Measurements from ENCODE around the gene BST1. TPM values are rescaled to one million over a fixed set of nuclear protein-coding genes. Genes with fewer than 3 reads are reported as not detected.
A peak's percentile ranks its signal among the peaks of the same experiment; 100 is the strongest.
"Not testable (repeated sequence)": the region's sequence is repeated elsewhere in the genome, so short reads cannot be mapped to it uniquely, and the experiment has no call there.

BST1 gene
- total and polyA plus RNA-seq, 2 donors (not counting 1 experiment from before 2014, with no cell fraction given) = 15.7 to 48.8 TPM

- no peak overlapping the region for H3K9ac ChIP-seq (ENCODE audit: insufficient read depth, low read length)
- no peak overlapping the region for H3K4me2 ChIP-seq (ENCODE audit: extremely low read depth, insufficient read depth, low read length)
- no peak overlapping the region for H3K27ac ChIP-seq (ENCODE audit: insufficient read depth, low read length)
- H3K4me3 ChIP-seq (replicated peaks in 1 of 4; ENCODE audit: control extremely low read depth in 1 of 4, insufficient read depth in 1 of 4, low read depth in 3 of 4, low read length in 4 of 4) = no peak overlapping the region
- H3K9me3 ChIP-seq (ENCODE audit: control insufficient read depth, insufficient read depth, low read depth, low read length) = no peaks in the 10 kb centered on the region
- no peaks in the 10 kb centered on the region for H4K20me1 ChIP-seq (ENCODE audit: control insufficient read depth, extremely low read depth, insufficient read depth, low read length)
- no peaks in the 10 kb centered on the region for H3K4me1 ChIP-seq (ENCODE audit: control insufficient read depth, extremely low read depth, insufficient read depth, low read length)
- H3K27me3 ChIP-seq (ENCODE audit: control insufficient read depth, insufficient read depth, low read length) = no peaks in the 10 kb centered on the region
- peak in 1 of 2 donors; percentile 24 for TF ChIP-seq CTCF (conservative IDR thresholded peaks at IDR 0.05 in 1 of 2, IDR thresholded peaks at IDR 0.05 in 1 of 2; ENCODE audit: low read depth in 1 of 2, low read length in 2 of 2)
- no peak for TF ChIP-seq EZH2 (IDR thresholded peaks at IDR 0.05; ENCODE audit: low read length, missing control alignments)
- peak; percentile 52 to 72 for DNase-seq (ENCODE audit: low read depth in 2 of 2)
- no peaks in the 10 kb centered on the region for H3K36me3 ChIP-seq (ENCODE audit: control insufficient read depth, insufficient read depth, low read length)
- no peaks in the 10 kb centered on the region for H3K79me2 ChIP-seq (ENCODE audit: control insufficient read depth, insufficient read depth, low read length)
- H2AFZ ChIP-seq (ENCODE audit: low read length) = no peak overlapping the region
These were observed 53.5 kb downstream of the BST1 start for GRCh38 chr4:15756361-15756861.

GRCh38 chr4:15757054-15757453, 54.2 kb downstream of the BST1 start:
- Histone ChIP-seq H3K4me3 (replicated peaks in 1 of 4; ENCODE audit: control extremely low read depth in 1 of 4, insufficient read depth in 1 of 4, low read depth in 3 of 4, low read length in 4 of 4) (no peak overlapping the region), H3K27ac (ENCODE audit: insufficient read depth, low read length) (no peak overlapping the region), H3K27me3 (ENCODE audit: control insufficient read depth, insufficient read depth, low read length) (no peaks in the 10 kb centered on the region), H3K9me3 (ENCODE audit: control insufficient read depth, insufficient read depth, low read depth, low read length) (no peaks in the 10 kb centered on the region), H2AFZ (ENCODE audit: low read length) (no peak overlapping the region), H3K36me3 (ENCODE audit: control insufficient read depth, insufficient read depth, low read length) (no peaks in the 10 kb centered on the region), H4K20me1 (ENCODE audit: control insufficient read depth, extremely low read depth, insufficient read depth, low read length) (no peaks in the 10 kb centered on the region), H3K4me1 (ENCODE audit: control insufficient read depth, extremely low read depth, insufficient read depth, low read length) (no peaks in the 10 kb centered on the region), H3K79me2 (ENCODE audit: control insufficient read depth, insufficient read depth, low read length) (no peaks in the 10 kb centered on the region), H3K9ac (ENCODE audit: insufficient read depth, low read length) (no peak overlapping the region), H3K4me2 (ENCODE audit: extremely low read depth, insufficient read depth, low read length) (no peak overlapping the region)
- TF ChIP-seq CTCF (conservative IDR thresholded peaks at IDR 0.05 in 1 of 2, IDR thresholded peaks at IDR 0.05 in 1 of 2; ENCODE audit: low read depth in 1 of 2, low read length in 2 of 2) (no peak), EZH2 (IDR thresholded peaks at IDR 0.05; ENCODE audit: low read length, missing control alignments) (no peak)
- DNase-seq (ENCODE audit: low read depth in 2 of 2) = no peak

GRCh38 chr4:15758294-15758693, 55.4 kb downstream of the BST1 start:
- Histone ChIP-seq H4K20me1 (ENCODE audit: control insufficient read depth, extremely low read depth, insufficient read depth, low read length) (no peaks in the 10 kb centered on the region), H3K9ac (ENCODE audit: insufficient read depth, low read length) (no peak overlapping the region), H3K27ac (ENCODE audit: insufficient read depth, low read length) (no peak overlapping the region), H3K79me2 (ENCODE audit: control insufficient read depth, insufficient read depth, low read length) (no peaks in the 10 kb centered on the region), H3K4me1 (ENCODE audit: control insufficient read depth, extremely low read depth, insufficient read depth, low read length) (no peaks in the 10 kb centered on the region), H3K36me3 (ENCODE audit: control insufficient read depth, insufficient read depth, low read length) (no peaks in the 10 kb centered on the region), H3K9me3 (ENCODE audit: control insufficient read depth, insufficient read depth, low read depth, low read length) (no peaks in the 10 kb centered on the region), H3K4me2 (ENCODE audit: extremely low read depth, insufficient read depth, low read length) (no peak overlapping the region), H2AFZ (ENCODE audit: low read length) (no peak overlapping the region), H3K27me3 (ENCODE audit: control insufficient read depth, insufficient read depth, low read length) (no peaks in the 10 kb centered on the region), H3K4me3 (replicated peaks in 1 of 4; ENCODE audit: control extremely low read depth in 1 of 4, insufficient read depth in 1 of 4, low read depth in 3 of 4, low read length in 4 of 4) (no peak overlapping the region)
- TF ChIP-seq CTCF (conservative IDR thresholded peaks at IDR 0.05 in 1 of 2, IDR thresholded peaks at IDR 0.05 in 1 of 2; ENCODE audit: low read depth in 1 of 2, low read length in 2 of 2) (no peak), EZH2 (IDR thresholded peaks at IDR 0.05; ENCODE audit: low read length, missing control alignments) (no peak)
- DNase-seq (ENCODE audit: low read depth in 2 of 2) = no peak

- not testable (repeated sequence) for DNase-seq (ENCODE audit: low read depth in 2 of 2); H3K27me3 ChIP-seq (ENCODE audit: control insufficient read depth, insufficient read depth, low read length); H3K4me1 ChIP-seq (ENCODE audit: control insufficient read depth, extremely low read depth, insufficient read depth, low read length); H3K4me2 ChIP-seq (ENCODE audit: extremely low read depth, insufficient read depth, low read length); H2AFZ ChIP-seq (ENCODE audit: low read length); H4K20me1 ChIP-seq (ENCODE audit: control insufficient read depth, extremely low read depth, insufficient read depth, low read length); H3K9ac ChIP-seq (ENCODE audit: insufficient read depth, low read length); H3K27ac ChIP-seq (ENCODE audit: insufficient read depth, low read length); H3K4me3 ChIP-seq (replicated peaks in 1 of 4; ENCODE audit: control extremely low read depth in 1 of 4, insufficient read depth in 1 of 4, low read depth in 3 of 4, low read length in 4 of 4); H3K79me2 ChIP-seq (ENCODE audit: control insufficient read depth, insufficient read depth, low read length); H3K9me3 ChIP-seq (ENCODE audit: control insufficient read depth, insufficient read depth, low read depth, low read length); H3K36me3 ChIP-seq (ENCODE audit: control insufficient read depth, insufficient read depth, low read length)
These were observed 59.6 kb downstream of the BST1 start for GRCh38 chr4:15762460-15762859.
